Thymus (tissue), 11 donors: ENCODE results near the gene ITPR3. TPM values are rescaled to one million over a fixed set of nuclear protein-coding genes. Genes with fewer than 3 reads are reported as not detected.

Source experiments
- DNase-seq, 9 donors: peaks; one replicate each; pipeline ENCODE4 v3.0.0-alpha.2; 2013; ENCODE audit warnings: low spot score in 9 of 9, low read depth in 6 of 9, missing footprints in 1 of 9
- H3K27ac ChIP-seq, 2 donors: one replicate each; pipeline ENCODE4 v1.5.1; 2013; ENCODE audit warnings: control low read depth in 1 of 2, low read depth in 1 of 2, low read length in 1 of 2, mild to moderate bottlenecking in 1 of 2, moderate library complexity in 1 of 2
- H3K27me3 ChIP-seq, 2 donors: one replicate each; pipeline ENCODE4 v1.5.1; 2013; ENCODE audit warnings: low read length in 1 of 2; ENCODE audit not compliant: control insufficient read depth in 2 of 2, insufficient read depth in 1 of 2
- H3K36me3 ChIP-seq, 2 donors: one replicate each; pipeline ENCODE4 v1.5.1; 2013; ENCODE audit warnings: low read length in 1 of 2, mild to moderate bottlenecking in 1 of 2, moderate library complexity in 1 of 2; ENCODE audit not compliant: control insufficient read depth in 2 of 2, insufficient read depth in 2 of 2
- H3K4me1 ChIP-seq, 2 donors: one replicate each; pipeline ENCODE4 v1.5.1; 2013; ENCODE audit warnings: low read length in 2 of 2; ENCODE audit not compliant: control insufficient read depth in 2 of 2, insufficient read depth in 2 of 2
- H3K4me3 ChIP-seq, 2 donors: one replicate each; pipeline ENCODE4 v1.5.1; 2013; ENCODE audit warnings: low read length in 2 of 2, control low read depth in 1 of 2, mild to moderate bottlenecking in 1 of 2
- H3K9me3 ChIP-seq, 2 donors: one replicate each; pipeline ENCODE4 v1.5.1; 2013; ENCODE audit warnings: low read length in 1 of 2, mild to moderate bottlenecking in 1 of 2; ENCODE audit not compliant: control insufficient read depth in 2 of 2, insufficient read depth in 1 of 2
- WGBS: extraction: QIAGEN DNeasy Blood & Tissue Kit; methylation state at CpG from one replicate; pipeline ENCODE4 v1.1.7; 2013; 5-methylcytosine and 5-hydroxymethylcytosine counted together
- polyA plus RNA-seq: library from polyadenylated mRNA; stranded (reverse); fragments of 200-250 nt; gene quantifications from one replicate; pipeline ENCODE4 v1.2.3, GENCODE V29; 2013
- total RNA-seq: library from RNA; stranded (reverse); fragments of 120-200 nt; gene quantifications from one replicate; pipeline ENCODE4 v1.2.4, GENCODE V29; 2013
- donor health status: healthy.

ITPR3 gene
- total and polyA plus RNA-seq, 2 donors = 4.7 to 19.5 TPM

GRCh38 chr6:33731035-33731434 lies 109.9 kb downstream of the ITPR3 start:
- Histone ChIP-seq H3K4me3 (no peak overlapping the region), H3K27ac (no peak overlapping the region), H3K36me3 (no peaks in the 10 kb centered on the region), H3K27me3 (peaks cover 0 to 6% of the 10 kb centered on the region in 2 donors), H3K4me1 (no peaks in the 10 kb centered on the region), H3K9me3 (no peaks in the 10 kb centered on the region)
- no peak for DNase-seq
- 92% methylated on average over 7 of the region's 7 CpGs for WGBS

DNA sequence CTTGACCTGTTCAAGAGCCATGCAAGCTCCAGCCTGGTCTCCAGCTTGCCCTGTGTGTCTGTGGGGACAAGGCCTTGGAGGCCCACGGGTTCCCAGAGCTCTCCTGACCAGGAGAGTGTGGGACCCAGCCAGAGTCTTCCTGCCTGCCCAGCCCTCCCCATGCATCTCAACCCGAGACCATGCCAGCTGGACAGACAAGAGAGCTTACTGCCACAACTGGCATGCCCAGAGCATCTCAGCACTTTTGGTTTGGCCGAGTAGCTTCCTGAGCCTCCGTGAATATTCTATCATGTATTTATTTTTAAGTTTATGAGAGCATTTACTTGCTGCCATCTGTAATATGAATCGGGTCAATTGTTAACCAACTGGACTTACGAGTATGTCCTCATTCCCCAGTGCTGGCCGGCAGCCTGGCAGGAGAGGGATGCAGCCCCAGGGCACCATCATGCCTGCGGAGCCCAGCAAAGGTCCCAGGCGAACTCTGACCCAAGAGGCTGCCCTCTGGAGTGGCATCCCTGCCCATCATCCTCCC lies 110.7 kb downstream of the ITPR3 start:
- Histone ChIP-seq H3K9me3 (no peaks in the 10 kb centered on the region), H3K4me3 (no peak overlapping the region), H3K27me3 (peaks cover 0 to 5% of the 10 kb centered on the region in 2 donors), H3K27ac (no peak overlapping the region), H3K36me3 (no peaks in the 10 kb centered on the region), H3K4me1 (no peaks in the 10 kb centered on the region)
- WGBS = 95% methylated on average over 9 of the region's 9 CpGs
- no peak for DNase-seq

DNA sequence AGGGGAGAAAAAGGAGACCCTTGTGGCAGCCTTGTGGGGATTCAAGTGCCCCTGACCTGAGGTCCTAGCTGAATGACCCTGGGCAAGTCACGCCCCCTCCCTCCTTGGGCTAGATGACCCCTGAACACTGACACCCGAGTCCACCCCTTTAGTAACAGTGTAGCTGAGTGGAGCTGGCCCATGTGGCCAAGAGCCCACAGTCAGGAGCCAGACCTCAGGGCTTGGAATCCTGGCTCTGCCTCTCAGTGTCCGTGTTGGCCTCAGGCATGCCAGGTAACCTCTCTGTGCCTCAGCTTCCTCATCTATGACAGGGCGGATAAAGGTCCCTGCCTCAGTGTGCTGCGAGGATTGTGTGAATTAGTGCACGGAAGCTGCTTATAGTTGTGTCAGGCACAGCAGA lies 111.3 kb downstream of the ITPR3 start:
- H3K9me3 ChIP-seq = no peaks in the 10 kb centered on the region
- H3K36me3 ChIP-seq = no peaks in the 10 kb centered on the region
- DNase-seq = no peak
- H3K27ac ChIP-seq = no peak overlapping the region
- H3K27me3 ChIP-seq = peaks cover 0 to 3% of the 10 kb centered on the region in 2 donors
- no peak overlapping the region for H3K4me3 ChIP-seq
- 97% methylated on average over 6 of the region's 6 CpGs for WGBS
- no peaks in the 10 kb centered on the region for H3K4me1 ChIP-seq

DNA sequence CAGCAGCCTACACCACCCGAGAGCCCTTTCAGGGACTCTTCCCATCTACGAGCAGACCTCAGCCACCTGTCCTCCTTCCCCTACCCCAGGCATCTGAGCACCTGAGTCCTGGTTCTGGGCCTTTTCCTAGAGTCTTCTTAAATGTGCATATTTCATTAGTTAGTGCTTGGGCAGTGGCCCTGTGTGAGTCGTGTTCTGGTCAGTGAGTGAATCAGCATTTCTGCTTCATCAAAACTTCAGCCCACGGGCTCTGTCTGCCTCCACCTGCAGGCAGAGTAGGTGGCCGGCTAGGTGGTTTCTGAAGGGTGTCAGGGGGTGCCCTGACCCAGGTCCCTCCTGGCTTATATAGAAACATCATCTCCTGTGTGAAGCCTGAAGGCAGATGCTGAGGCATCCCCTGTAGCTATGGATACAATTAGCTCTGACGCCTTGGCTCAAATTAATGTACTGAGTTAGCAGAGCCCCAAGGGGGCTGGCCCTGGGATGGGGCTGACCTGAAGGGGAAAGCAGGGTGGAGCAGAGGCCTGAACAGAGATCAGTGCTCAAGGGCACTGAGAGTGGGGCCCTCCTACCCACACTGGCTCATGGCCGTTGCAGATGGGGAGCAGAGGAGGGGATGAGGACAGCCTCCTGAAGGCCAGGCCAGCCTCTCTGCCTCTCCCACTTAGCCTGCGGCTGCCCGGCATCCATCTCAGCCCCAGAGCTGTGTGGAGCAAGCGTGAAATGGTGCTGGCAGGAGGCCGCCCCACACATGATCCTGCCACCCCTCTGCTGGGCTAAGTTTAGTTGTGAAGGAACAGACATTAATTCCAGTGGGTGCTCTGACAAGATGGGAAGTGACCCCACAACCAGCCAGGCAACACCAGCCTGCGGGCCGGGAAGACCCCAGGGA lies 111.9 kb downstream of the ITPR3 start:
- H3K4me3 ChIP-seq = no peak overlapping the region
- H3K9me3 ChIP-seq = no peaks in the 10 kb centered on the region
- no peak overlapping the region for H3K27ac ChIP-seq
- WGBS = 95% methylated on average over 13 of the region's 13 CpGs
- H3K27me3 ChIP-seq = peaks cover 0 to 3% of the 10 kb centered on the region in 2 donors
- H3K36me3 ChIP-seq = no peaks in the 10 kb centered on the region
- H3K4me1 ChIP-seq = no peaks in the 10 kb centered on the region
- no peak for DNase-seq

GRCh38 chr6:33733709-33734007 lies 112.5 kb downstream of the ITPR3 start:
- no peaks in the 10 kb centered on the region for H3K36me3 ChIP-seq
- H3K9me3 ChIP-seq = no peaks in the 10 kb centered on the region
- peaks cover 0 to under 1% of the 10 kb centered on the region in 2 donors for H3K27me3 ChIP-seq
- no peak overlapping the region for H3K27ac ChIP-seq
- no peaks in the 10 kb centered on the region for H3K4me1 ChIP-seq
- no peak for DNase-seq
- WGBS = 97% methylated on average over 8 of the region's 8 CpGs
- no peak overlapping the region for H3K4me3 ChIP-seq

GRCh38 chr6:33735216-33735615 lies 114.1 kb downstream of the ITPR3 start:
- 89% methylated on average over 18 of the region's 18 CpGs for WGBS
- Histone ChIP-seq H3K27me3 (peaks cover 0 to 2% of the 10 kb centered on the region in 2 donors), H3K36me3 (no peaks in the 10 kb centered on the region), H3K9me3 (no peaks in the 10 kb centered on the region), H3K27ac (no peak overlapping the region), H3K4me3 (no peak overlapping the region), H3K4me1 (no peaks in the 10 kb centered on the region)
- DNase-seq = no peak

- Histone ChIP-seq H3K4me3 (no peak overlapping the region), H3K36me3 (no peaks in the 10 kb centered on the region), H3K4me1 (no peaks in the 10 kb centered on the region), H3K9me3 (no peaks in the 10 kb centered on the region), H3K27ac (no peak overlapping the region), H3K27me3 (peaks cover 0 to 7% of the 10 kb centered on the region in 2 donors)
- 97% methylated on average over 15 of the region's 15 CpGs for WGBS
- DNase-seq = no peak
These were observed 116.3 kb downstream of the ITPR3 start for GRCh38 chr6:33737267-33738026.

GRCh38 chr6:33738153-33738552 lies 117.0 kb downstream of the ITPR3 start:
- 91% methylated on average over 9 of the region's 9 CpGs for WGBS
- H3K27me3 ChIP-seq = peaks cover 0 to 13% of the 10 kb centered on the region in 2 donors
- no peaks in the 10 kb centered on the region for H3K4me1 ChIP-seq
- no peak for DNase-seq
- no peaks in the 10 kb centered on the region for H3K9me3 ChIP-seq
- no peak overlapping the region for H3K4me3 ChIP-seq
- no peak overlapping the region for H3K27ac ChIP-seq
- H3K36me3 ChIP-seq = no peaks in the 10 kb centered on the region

- Histone ChIP-seq H3K36me3 (no peaks in the 10 kb centered on the region), H3K4me1 (peaks cover 0 to under 1% of the 10 kb centered on the region in 2 donors), H3K27ac (no peak overlapping the region), H3K9me3 (no peaks in the 10 kb centered on the region), H3K4me3 (no peak overlapping the region), H3K27me3 (peaks cover 0 to 18% of the 10 kb centered on the region in 2 donors)
- WGBS = 98% methylated on average over 5 of the region's 5 CpGs
- no peak for DNase-seq
These were observed 117.8 kb downstream of the ITPR3 start for GRCh38 chr6:33738879-33739278.
